Activated CD4-positive, alpha-beta T cell treated with anti-CD3 and anti-CD28 coated beads, Interleukin-2, amount 50 U/mL, for 24 hours (primary cell): ENCODE data around the gene HEXD.
"Not testable (repeated sequence)": the region's sequence is repeated elsewhere in the genome, so short reads cannot be mapped to it uniquely, and the experiment has no call there.

Experiments used
- DNase-seq, 2 donors: peaks; one replicate each; pipeline ENCODE4 v3.0.0-alpha.2; 2020; ENCODE audit warnings: low read depth in 1 of 2, low spot score in 1 of 2

The HEXD gene

GRCh38 chr17:82396601-82397435 lies 21.3 kb upstream of the HEXD start:
- no peak for DNase-seq

GRCh38 chr17:82397449-82398335 lies 20.5 kb upstream of the HEXD start:
- no peak for DNase-seq

- no peak for DNase-seq
Observed at GRCh38 chr17:82399041-82399441, 19.1 kb upstream of the HEXD start.

GRCh38 chr17:82399601-82400101 lies 18.5 kb upstream of the HEXD start:
- no peak for DNase-seq

GRCh38 chr17:82400206-82400605 lies 17.9 kb upstream of the HEXD start:
- DNase-seq = no peak

GRCh38 chr17:82400830-82401229 lies 17.3 kb upstream of the HEXD start:
- peak; percentile 6 to 30 for DNase-seq

GRCh38 chr17:82402865-82403264 lies 15.3 kb upstream of the HEXD start:
- no peak for DNase-seq

GRCh38 chr17:82403662-82404660 lies 14.2 kb upstream of the HEXD start:
- no peak for DNase-seq

- DNase-seq = no peak
Observed at GRCh38 chr17:82405051-82405450, 13.1 kb upstream of the HEXD start.

GRCh38 chr17:82406131-82406671 lies 11.9 kb upstream of the HEXD start:
- no peak for DNase-seq

GRCh38 chr17:82407255-82407654 lies 10.9 kb upstream of the HEXD start:
- no peak for DNase-seq

GRCh38 chr17:82408288-82408937 lies 9.7 kb upstream of the HEXD start:
- DNase-seq = no peak

GRCh38 chr17:82408938-82409318 lies 9.2 kb upstream of the HEXD start:
- DNase-seq = no peak

- DNase-seq = no peak
Observed at GRCh38 chr17:82410014-82410716, 8.0 kb upstream of the HEXD start.

- DNase-seq = no peak
Observed at GRCh38 chr17:82411396-82412053, 6.6 kb upstream of the HEXD start.

GRCh38 chr17:82412081-82412480 lies 6.1 kb upstream of the HEXD start:
- not testable (repeated sequence) for DNase-seq

GRCh38 chr17:82412535-82413520 lies 5.3 kb upstream of the HEXD start:
- no peak for DNase-seq
